Esophagus muscularis mucosa (tissue), 4 donors: Measurements from ENCODE around the gene IGFBP7. TPM values are rescaled to one million over a fixed set of nuclear protein-coding genes. Genes with fewer than 3 reads are reported as not detected.

Experiments used
- DNase-seq: peaks from one replicate; pipeline ENCODE4 v3.0.0-alpha.2; 2017; ENCODE audit errors: extremely low spot score
- H3K27ac ChIP-seq, 4 donors: fragments of 200-600 bp; sonication (generic); replicated peaks in 1 of 4; 1 replicate in 3 of 4; 2 replicates in 1 of 4; pipeline ENCODE4 v1.5.1; 2016 to 2019; ENCODE audit warnings: mild to moderate bottlenecking in 1 of 4
- H3K27me3 ChIP-seq, 4 donors: fragments of 200-600 bp; sonication (generic); one replicate each; pipeline versions ENCODE4 v1.5.1 to v1.6.0; 2016 to 2019
- H3K36me3 ChIP-seq, 4 donors: fragments of 200-600 bp; sonication (generic); one replicate each; pipeline ENCODE4 v1.5.1; 2016 to 2019
- H3K4me1 ChIP-seq, 4 donors: fragments of 200-600 bp; sonication (generic); one replicate each; pipeline ENCODE4 v1.5.1; 2016 to 2019
- H3K4me3 ChIP-seq, 4 donors: fragments of 200-600 bp; sonication (generic); 1 replicate in 2 of 4; 2 replicates in 2 of 4; pipeline ENCODE4 v1.5.1; 2016 to 2019; ENCODE audit warnings: mild to moderate bottlenecking in 4 of 4, moderate library complexity in 1 of 4
- H3K9me3 ChIP-seq, 4 donors: fragments of 200-600 bp; sonication (generic); 1 replicate in 3 of 4; 2 replicates in 1 of 4; pipeline ENCODE4 v1.5.1; 2016 to 2019
- EP300 ChIP-seq: sonication (generic); formaldehyde crosslinking; IDR thresholded peaks from one replicate; pipeline ENCODE4 v1.6.1; 2017; ENCODE audit warnings: antibody characterized with exemption
- POLR2A ChIP-seq: fragments of 450-650 bp; IDR thresholded peaks from one replicate; pipeline ENCODE4 v1.6.1; 2017; ENCODE audit warnings: antibody characterized with exemption, moderate library complexity, mild to moderate bottlenecking, low read depth
- POLR2AphosphoS5 ChIP-seq, 2 donors: sonication (generic); formaldehyde crosslinking; IDR thresholded peaks; one replicate each; pipeline ENCODE4 v1.6.1; 2017; ENCODE audit warnings: antibody characterized with exemption in 2 of 2
- WGBS: methylation state at CpG from one replicate; pipeline ENCODE4 v1.1.5; 2018; 5-methylcytosine and 5-hydroxymethylcytosine counted together
- intact Hi-C: fragments of 100-400 bp; cut with DNase I; formaldehyde crosslinking; loops from one replicate; pipeline ENCODE4 v1.15.1; 2023
- total RNA-seq, 4 donors: library from RNA; depleted of rRNA; stranded (reverse); fragments of >200 nt; gene quantifications; one replicate each; pipeline versions ENCODE4 v1.1.0 to v1.2.1, GENCODE V29; 2016
- TF ChIP-seq, protein P1 (sequence below), 3 experiments: fragments of 200-600 bp in 2 of 3; fragments of 450-650 bp in 1 of 3; sonication (generic) in 2 of 3; IDR thresholded peaks; one replicate each; pipeline ENCODE4 v1.5.1; 2017 to 2019; ENCODE audit warnings: antibody characterized with exemption in 3 of 3, mild to moderate bottlenecking in 2 of 3, moderate library complexity in 1 of 3

Gene IGFBP7
- total RNA-seq, 4 donors from 2014 or later, result 712 to 1,070 (median 762) TPM

DNA sequence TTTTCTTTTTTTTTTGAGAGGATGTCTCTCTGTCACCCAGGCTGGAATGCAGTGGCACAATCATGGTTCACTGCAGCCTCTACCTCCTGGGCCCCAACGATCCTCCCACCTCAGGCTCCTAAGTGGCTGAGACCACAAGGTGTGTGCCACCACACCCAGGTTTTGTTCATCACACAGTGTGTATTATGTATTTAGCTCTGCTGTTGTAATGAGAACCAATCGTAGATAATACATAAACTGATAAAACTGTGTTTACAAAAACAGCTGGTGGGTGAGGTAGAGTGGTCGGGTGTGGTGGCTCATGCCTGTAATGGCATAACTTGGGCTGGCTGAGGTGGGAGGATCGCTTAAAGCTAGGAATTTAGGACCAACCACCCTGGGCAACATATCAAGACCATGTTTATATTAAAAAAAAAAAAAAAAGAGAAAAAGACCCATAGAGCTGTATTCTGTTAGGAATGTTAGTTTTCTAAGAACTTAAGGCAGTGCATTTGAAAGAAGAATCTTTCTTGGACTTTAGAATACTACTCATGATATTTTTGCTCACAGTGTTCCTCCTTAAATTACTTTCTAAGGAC, 96.6 kb downstream of the IGFBP7 start:
- peaks cover 50 to 100% (median 88%) of the 10 kb centered on the region in 4 donors for H3K36me3 ChIP-seq
- DNase-seq, result no peak
- no peaks in the 10 kb centered on the region for H3K27me3 ChIP-seq
- H3K4me3 ChIP-seq, result no peak overlapping the region
- peaks cover 0 to under 1% (median 0%) of the 10 kb centered on the region in 4 donors for H3K4me1 ChIP-seq
- no peaks in the 10 kb centered on the region for H3K9me3 ChIP-seq
- intact Hi-C loops, result no loop called here
- 74% methylated on average over 4 of the region's 4 CpGs for WGBS
- no peak overlapping the region for H3K27ac ChIP-seq
- no peak for TF ChIP-seq EP300
- no peak for TF ChIP-seq POLR2AphosphoS5 (IDR thresholded peaks at IDR 0.05)
- TF ChIP-seq, protein P1, sequence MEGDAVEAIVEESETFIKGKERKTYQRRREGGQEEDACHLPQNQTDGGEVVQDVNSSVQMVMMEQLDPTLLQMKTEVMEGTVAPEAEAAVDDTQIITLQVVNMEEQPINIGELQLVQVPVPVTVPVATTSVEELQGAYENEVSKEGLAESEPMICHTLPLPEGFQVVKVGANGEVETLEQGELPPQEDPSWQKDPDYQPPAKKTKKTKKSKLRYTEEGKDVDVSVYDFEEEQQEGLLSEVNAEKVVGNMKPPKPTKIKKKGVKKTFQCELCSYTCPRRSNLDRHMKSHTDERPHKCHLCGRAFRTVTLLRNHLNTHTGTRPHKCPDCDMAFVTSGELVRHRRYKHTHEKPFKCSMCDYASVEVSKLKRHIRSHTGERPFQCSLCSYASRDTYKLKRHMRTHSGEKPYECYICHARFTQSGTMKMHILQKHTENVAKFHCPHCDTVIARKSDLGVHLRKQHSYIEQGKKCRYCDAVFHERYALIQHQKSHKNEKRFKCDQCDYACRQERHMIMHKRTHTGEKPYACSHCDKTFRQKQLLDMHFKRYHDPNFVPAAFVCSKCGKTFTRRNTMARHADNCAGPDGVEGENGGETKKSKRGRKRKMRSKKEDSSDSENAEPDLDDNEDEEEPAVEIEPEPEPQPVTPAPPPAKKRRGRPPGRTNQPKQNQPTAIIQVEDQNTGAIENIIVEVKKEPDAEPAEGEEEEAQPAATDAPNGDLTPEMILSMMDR (IDR thresholded peaks at IDR 0.05), result no peak
- no peak for TF ChIP-seq POLR2A

DNA sequence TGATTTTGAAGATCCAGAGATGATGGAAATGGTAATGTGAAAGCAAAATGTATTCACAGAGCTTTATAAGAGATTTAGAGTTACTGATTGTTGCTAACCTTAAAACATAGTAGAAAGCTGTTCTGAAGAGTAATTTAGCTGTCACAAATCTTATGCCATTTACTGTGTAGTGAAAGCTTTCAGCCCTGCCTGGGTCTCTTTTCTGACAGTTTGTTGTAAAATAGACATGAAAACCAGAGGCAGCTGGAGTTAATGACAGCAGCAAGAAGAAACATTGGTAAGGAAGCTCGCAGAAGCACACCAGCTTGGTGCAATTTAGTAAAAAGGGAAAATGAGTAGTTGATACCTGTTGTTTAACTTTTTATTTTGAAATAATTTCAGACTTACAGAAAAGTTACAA, 110.4 kb downstream of the IGFBP7 start:
- Histone ChIP-seq H3K27me3 (no peaks in the 10 kb centered on the region), H3K27ac (no peak overlapping the region), H3K9me3 (no peaks in the 10 kb centered on the region), H3K36me3 (peaks cover 17 to 94% (median 60%) of the 10 kb centered on the region in 4 donors), H3K4me1 (peaks cover 11 to 16% (median 12%) of the 10 kb centered on the region in 4 donors), H3K4me3 (no peak overlapping the region)
- 89% methylated on average over 1 of the region's 1 CpG for WGBS
- no peak for DNase-seq
- TF ChIP-seq EP300 (no peak), POLR2A (no peak), POLR2AphosphoS5 (IDR thresholded peaks at IDR 0.05) (no peak)
- TF ChIP-seq, protein P1 (IDR thresholded peaks at IDR 0.05), result no peak
- intact Hi-C loops, result no loop called here

DNA sequence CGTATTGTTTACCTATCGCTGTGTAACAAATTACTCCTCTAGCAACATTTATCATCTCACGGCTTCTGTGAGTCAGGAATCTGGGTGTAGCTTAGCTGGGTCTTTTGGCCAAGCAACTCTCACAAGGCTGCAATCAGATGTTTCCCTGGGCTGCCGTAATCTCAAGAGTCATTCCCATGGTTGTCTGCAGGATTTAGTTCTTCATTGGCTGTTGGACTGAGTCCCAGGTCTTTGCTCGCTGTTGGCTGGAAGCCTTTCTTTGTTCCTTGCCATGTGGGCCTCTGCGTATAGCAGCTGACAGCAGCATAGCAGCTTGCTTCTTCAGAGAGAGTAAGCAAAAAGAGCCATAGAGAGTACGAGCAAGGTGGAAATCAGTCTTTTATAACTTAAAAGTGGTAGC, 114.7 kb downstream of the IGFBP7 start:
- TF ChIP-seq, protein P1 (IDR thresholded peaks at IDR 0.05), result no peak
- TF ChIP-seq POLR2AphosphoS5 (IDR thresholded peaks at IDR 0.05), result peak in 1 of 2 donors; percentile 76
- TF ChIP-seq POLR2A, result no peak
- no peak for TF ChIP-seq EP300
- no peak overlapping the region for H3K4me3 ChIP-seq
- WGBS, result 29% methylated on average over 7 of the region's 7 CpGs
- no peaks in the 10 kb centered on the region for H3K27me3 ChIP-seq
- H3K9me3 ChIP-seq, result no peaks in the 10 kb centered on the region
- peak overlapping the region; percentile 32 to 68 (median 45) for H3K27ac ChIP-seq
- DNase-seq, result no peak
- H3K36me3 ChIP-seq, result peaks cover 20 to 83% (median 54%) of the 10 kb centered on the region in 4 donors
- H3K4me1 ChIP-seq, result peaks cover 11 to 16% (median 12%) of the 10 kb centered on the region in 4 donors
- intact Hi-C loops, result no loop called here

DNA sequence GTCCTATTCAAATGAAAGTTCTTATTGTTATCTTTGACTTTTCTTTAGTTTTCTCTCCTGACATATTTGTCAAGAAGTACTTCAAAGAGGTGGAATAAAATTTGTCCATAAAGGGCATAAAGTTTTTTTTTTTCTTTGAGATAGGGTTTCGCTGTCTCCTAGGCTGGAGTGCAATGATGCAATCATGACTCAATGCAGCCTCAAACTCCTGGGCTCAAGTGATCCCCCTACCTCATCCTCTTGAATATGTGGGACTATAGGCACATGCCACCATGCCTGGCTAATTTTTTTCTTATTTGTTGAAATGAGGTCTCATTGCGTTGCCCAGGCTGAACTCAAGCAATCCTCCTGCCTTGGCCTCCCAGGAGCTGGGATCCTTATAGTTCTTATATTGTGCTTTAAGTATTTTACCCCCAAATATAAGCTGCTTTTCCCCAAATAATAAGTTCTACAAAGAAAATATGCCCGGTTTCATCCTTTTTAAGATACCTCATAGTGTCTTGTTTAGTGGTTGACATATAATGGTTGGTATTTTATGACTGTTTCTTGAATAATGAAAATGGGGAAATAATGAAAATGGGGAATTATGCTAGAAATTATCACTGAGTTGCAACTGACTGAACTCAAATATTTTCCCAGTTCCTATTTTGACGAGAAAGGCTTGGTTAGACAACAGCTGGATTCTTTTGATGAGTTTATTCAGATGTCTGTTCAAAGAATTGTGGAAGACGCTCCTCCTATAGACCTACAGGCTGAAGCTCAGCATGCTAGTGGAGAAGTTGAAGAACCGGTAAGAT, 119.9 kb downstream of the IGFBP7 start:
- Histone ChIP-seq H3K9me3 (no peaks in the 10 kb centered on the region), H3K4me1 (peaks cover 5 to 8% (median 5%) of the 10 kb centered on the region in 4 donors), H3K36me3 (peaks cover 26 to 88% (median 66%) of the 10 kb centered on the region in 4 donors), H3K4me3 (no peak overlapping the region), H3K27me3 (no peaks in the 10 kb centered on the region), H3K27ac (no peak overlapping the region)
- WGBS, result 89% methylated on average over 6 of the region's 6 CpGs
- no peak for DNase-seq
- TF ChIP-seq EP300, result no peak
- TF ChIP-seq POLR2AphosphoS5 (IDR thresholded peaks at IDR 0.05), result no peak
- TF ChIP-seq, protein P1 (IDR thresholded peaks at IDR 0.05), result no peak
- TF ChIP-seq POLR2A, result no peak
- intact Hi-C loops, result no loop called here
